ENCODE data around the gene CHD1L. TPM values are rescaled to one million over a fixed set of nuclear protein-coding genes. Genes with fewer than 3 reads are reported as not detected.
"Not testable (repeated sequence)": the region's sequence is repeated elsewhere in the genome, so short reads cannot be mapped to it uniquely, and the experiment has no call there.

Gene CHD1L
- polyA plus RNA-seq, 3 donors, result 13.1 to 23.0 (median 15.2) TPM

- H2AFZ ChIP-seq (ENCODE audit: insufficient read depth, low read depth, low read length, poor library complexity, severe bottlenecking), result no peak overlapping the region
- Mint-ChIP-seq H3K27me3 (ENCODE audit: low read depth in 3 of 3) (peaks cover 0 to 4% (median 1%) of the 10 kb centered on the region in 3 donors), H3K27ac (no peak overlapping the region), H3K36me3 (no peaks in the 10 kb centered on the region), H3K4me3 (no peak overlapping the region), H3K4me1 (peaks cover 6% of the 10 kb centered on the region), H3K9me3 (peaks cover 0 to 17% (median 12%) of the 10 kb centered on the region in 7 donors)
- no peaks in the 10 kb centered on the region for H3K27me3 ChIP-seq (ENCODE audit: control insufficient read depth in 2 of 2, insufficient read depth in 2 of 2, low read length in 2 of 2)
- H3K9ac ChIP-seq (ENCODE audit: insufficient read depth, low read length, poor library complexity, severe bottlenecking), result no peak overlapping the region
- 93% methylated on average over 2 of the region's 3 CpGs for WGBS (ENCODE audit: insufficient coverage)
- DNase-seq, result no peak
- H3K4me3 ChIP-seq (replicated peaks in 1 of 3; ENCODE audit: low read depth in 2 of 3, low read length in 3 of 3), result no peak overlapping the region
- no peaks in the 10 kb centered on the region for H4K20me1 ChIP-seq (ENCODE audit: insufficient read depth, low read length)
- intact Hi-C loops (cut with micrococcal nuclease), result no loop called here
- H3K27ac ChIP-seq (ENCODE audit: low read depth in 1 of 2, low read length in 2 of 2), result no peak overlapping the region
- H3K9me3 ChIP-seq (replicated peaks in 1 of 2; ENCODE audit: control insufficient read depth in 1 of 2, insufficient read depth in 1 of 2, low read length in 2 of 2), result peaks cover 12 to 15% of the 10 kb centered on the region in 2 donors
- peaks cover 6 to 9% of the 10 kb centered on the region in 2 donors for H3K4me1 ChIP-seq (ENCODE audit: control insufficient read depth in 1 of 2, insufficient read depth in 2 of 2, low read length in 2 of 2)
- no peaks in the 10 kb centered on the region for H3K36me3 ChIP-seq (replicated peaks in 1 of 2; ENCODE audit: control insufficient read depth in 1 of 2, insufficient read depth in 2 of 2, low read length in 2 of 2)
- no peak overlapping the region for H3K4me2 ChIP-seq (replicated peaks; ENCODE audit: extremely low read depth, low read length, poor library complexity, severe bottlenecking)
- H3K79me2 ChIP-seq (ENCODE audit: insufficient read depth, low read length), result peaks cover 8% of the 10 kb centered on the region
- no peak for TF ChIP-seq CTCF (IDR thresholded peaks at IDR 0.05)
Observed at GRCh38 chr1:147238053-147238902, 4.2 kb upstream of the CHD1L start.

- H3K9me3 ChIP-seq (replicated peaks in 1 of 2; ENCODE audit: control insufficient read depth in 1 of 2, insufficient read depth in 1 of 2, low read length in 2 of 2), result peaks cover 12 to 15% of the 10 kb centered on the region in 2 donors
- Mint-ChIP-seq H3K36me3 (no peaks in the 10 kb centered on the region), H3K9me3 (peaks cover 0 to 17% (median 12%) of the 10 kb centered on the region in 7 donors), H3K27ac (no peak overlapping the region), H3K27me3 (ENCODE audit: low read depth in 3 of 3) (peaks cover 0 to 4% (median 0%) of the 10 kb centered on the region in 3 donors), H3K4me1 (peaks cover 15% of the 10 kb centered on the region), H3K4me3 (no peak overlapping the region)
- no peak for TF ChIP-seq CTCF (IDR thresholded peaks at IDR 0.05)
- no peak for DNase-seq
- no peak overlapping the region for H3K4me2 ChIP-seq (replicated peaks; ENCODE audit: extremely low read depth, low read length, poor library complexity, severe bottlenecking)
- peaks cover 17% of the 10 kb centered on the region for H3K79me2 ChIP-seq (ENCODE audit: insufficient read depth, low read length)
- 98% methylated on average over 11 of the region's 11 CpGs for WGBS (ENCODE audit: insufficient coverage)
- intact Hi-C loops (cut with micrococcal nuclease), result no loop called here
- no peaks in the 10 kb centered on the region for H3K36me3 ChIP-seq (replicated peaks in 1 of 2; ENCODE audit: control insufficient read depth in 1 of 2, insufficient read depth in 2 of 2, low read length in 2 of 2)
- no peak overlapping the region for H2AFZ ChIP-seq (ENCODE audit: insufficient read depth, low read depth, low read length, poor library complexity, severe bottlenecking)
- peaks cover 14 to 18% of the 10 kb centered on the region in 2 donors for H3K4me1 ChIP-seq (ENCODE audit: control insufficient read depth in 1 of 2, insufficient read depth in 2 of 2, low read length in 2 of 2)
- no peaks in the 10 kb centered on the region for H3K27me3 ChIP-seq (ENCODE audit: control insufficient read depth in 2 of 2, insufficient read depth in 2 of 2, low read length in 2 of 2)
- H3K9ac ChIP-seq (ENCODE audit: insufficient read depth, low read length, poor library complexity, severe bottlenecking), result no peak overlapping the region
- no peak overlapping the region for H3K27ac ChIP-seq (ENCODE audit: low read depth in 1 of 2, low read length in 2 of 2)
- H4K20me1 ChIP-seq (ENCODE audit: insufficient read depth, low read length), result no peaks in the 10 kb centered on the region
- no peak overlapping the region for H3K4me3 ChIP-seq (replicated peaks in 1 of 3; ENCODE audit: low read depth in 2 of 3, low read length in 3 of 3)
Observed at GRCh38 chr1:147238925-147239820, 3.3 kb upstream of the CHD1L start.

GRCh38 chr1:147240131-147240721, 2.3 kb upstream of the CHD1L start:
- not testable (repeated sequence) for H3K27ac Mint-ChIP-seq; H3K36me3 Mint-ChIP-seq; H3K27ac ChIP-seq (ENCODE audit: low read depth in 1 of 2, low read length in 2 of 2); H3K9ac ChIP-seq (ENCODE audit: insufficient read depth, low read length, poor library complexity, severe bottlenecking); H3K4me3 ChIP-seq (replicated peaks in 1 of 3; ENCODE audit: low read depth in 2 of 3, low read length in 3 of 3); H3K4me2 ChIP-seq (replicated peaks; ENCODE audit: extremely low read depth, low read length, poor library complexity, severe bottlenecking); H2AFZ ChIP-seq (ENCODE audit: insufficient read depth, low read depth, low read length, poor library complexity, severe bottlenecking); H4K20me1 ChIP-seq (ENCODE audit: insufficient read depth, low read length); H3K36me3 ChIP-seq (replicated peaks in 1 of 2; ENCODE audit: control insufficient read depth in 1 of 2, insufficient read depth in 2 of 2, low read length in 2 of 2); H3K27me3 Mint-ChIP-seq (ENCODE audit: low read depth in 3 of 3); DNase-seq; H3K27me3 ChIP-seq (ENCODE audit: control insufficient read depth in 2 of 2, insufficient read depth in 2 of 2, low read length in 2 of 2); H3K4me3 Mint-ChIP-seq
- no CpG with 5 or more reads among the region's 5 CpGs for WGBS (ENCODE audit: insufficient coverage)
- H3K9me3 ChIP-seq (replicated peaks in 1 of 2; ENCODE audit: control insufficient read depth in 1 of 2, insufficient read depth in 1 of 2, low read length in 2 of 2), result peaks cover 12 to 15% of the 10 kb centered on the region in 2 donors
- peaks cover 21% of the 10 kb centered on the region for H3K4me1 Mint-ChIP-seq
- intact Hi-C loops (cut with micrococcal nuclease), result loop anchor here in 1 of 2 donors (10.0 kb wide), 1 partner anchor 155 kb away; no protein-coding TSS in a partner anchor
- H3K9me3 Mint-ChIP-seq, result peaks cover 0 to 17% (median 12%) of the 10 kb centered on the region in 7 donors
- peaks cover 27% of the 10 kb centered on the region for H3K79me2 ChIP-seq (ENCODE audit: insufficient read depth, low read length)
- H3K4me1 ChIP-seq (ENCODE audit: control insufficient read depth in 1 of 2, insufficient read depth in 2 of 2, low read length in 2 of 2), result peaks cover 15 to 23% of the 10 kb centered on the region in 2 donors
